Measurements from ENCODE around the gene NCOA3. TPM values are rescaled to one million over a fixed set of nuclear protein-coding genes. Genes with fewer than 3 reads are reported as not detected.

Gene NCOA3
- total RNA-seq, 1 donor from 2014 or later, result 23.8 TPM

- Histone ChIP-seq H3K9me3 (replicated peaks) (no peaks in the 10 kb centered on the region), H3K27me3 (ENCODE audit: low read depth) (no peaks in the 10 kb centered on the region), H3K4me1 (peaks cover 66% of the 10 kb centered on the region), H3K36me3 (no peaks in the 10 kb centered on the region), H3K27ac (replicated peaks) (no peak overlapping the region), H3K4me3 (no peak overlapping the region)
- intact Hi-C loops (cut with micrococcal nuclease), result no loop called here
- no peak for TF ChIP-seq CTCF (IDR thresholded peaks at IDR 0.05; ENCODE audit: borderline replicate concordance)
- DNase-seq, result no peak
These were observed 107.3 kb downstream of the NCOA3 start for GRCh38 chr20:47609001-47609400.

DNA sequence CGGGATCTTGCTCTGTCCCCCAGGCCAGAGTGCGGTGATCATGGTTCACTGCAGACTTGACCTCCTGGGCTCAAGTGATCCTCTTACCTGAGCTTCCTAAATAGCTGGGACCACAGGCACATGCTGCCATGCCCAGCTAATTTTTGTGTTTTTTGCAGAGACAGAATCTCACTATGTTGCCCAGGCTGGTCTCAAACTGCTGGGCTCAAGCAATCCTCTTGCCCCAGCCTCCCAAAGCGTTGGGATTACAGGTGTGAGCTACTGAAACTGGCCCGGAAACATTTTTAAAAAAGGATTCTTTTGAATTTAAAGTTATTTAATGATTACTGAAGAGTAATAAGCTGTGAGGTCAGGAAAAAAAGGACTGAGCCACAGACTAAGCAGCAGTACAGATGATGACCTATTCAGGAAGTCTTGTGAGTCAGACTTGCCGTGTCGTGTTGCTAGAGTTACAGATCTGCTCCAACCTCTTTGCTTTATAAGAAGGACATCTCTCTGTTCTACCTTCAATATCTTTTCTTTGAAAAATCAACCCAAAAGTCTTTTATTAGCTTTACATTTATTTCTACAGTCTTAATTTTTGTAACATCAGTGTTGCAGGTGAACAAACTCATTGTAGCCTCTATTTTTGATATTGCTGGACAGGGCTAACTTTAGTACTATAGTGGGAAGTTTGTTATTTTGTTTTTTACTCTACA is 108.7 kb downstream of the NCOA3 start:
- no peak overlapping the region for H3K4me3 ChIP-seq
- H3K9me3 ChIP-seq (replicated peaks), result no peaks in the 10 kb centered on the region
- H3K27me3 ChIP-seq (ENCODE audit: low read depth), result no peaks in the 10 kb centered on the region
- TF ChIP-seq CTCF (IDR thresholded peaks at IDR 0.05; ENCODE audit: borderline replicate concordance), result no peak
- H3K36me3 ChIP-seq, result no peaks in the 10 kb centered on the region
- H3K27ac ChIP-seq (replicated peaks), result peak overlapping the region; percentile 24
- intact Hi-C loops (cut with micrococcal nuclease), result loop anchor here (10.0 kb wide), 1 partner anchor 106 kb away; the partner anchor contains the start of gene NCOA3
- no peak for DNase-seq
- peaks cover 80% of the 10 kb centered on the region for H3K4me1 ChIP-seq

- DNase-seq, result no peak
- intact Hi-C loops (cut with micrococcal nuclease), result loop anchor here (10.0 kb wide), 1 partner anchor 106 kb away; the partner anchor contains the start of gene NCOA3
- Histone ChIP-seq H3K9me3 (replicated peaks) (no peaks in the 10 kb centered on the region), H3K27ac (replicated peaks) (peak overlapping the region; percentile 24), H3K27me3 (ENCODE audit: low read depth) (no peaks in the 10 kb centered on the region), H3K36me3 (no peaks in the 10 kb centered on the region), H3K4me1 (peaks cover 81% of the 10 kb centered on the region), H3K4me3 (no peak overlapping the region)
- TF ChIP-seq CTCF (IDR thresholded peaks at IDR 0.05; ENCODE audit: borderline replicate concordance), result no peak
These were observed 109.2 kb downstream of the NCOA3 start for GRCh38 chr20:47610945-47611250.

DNA sequence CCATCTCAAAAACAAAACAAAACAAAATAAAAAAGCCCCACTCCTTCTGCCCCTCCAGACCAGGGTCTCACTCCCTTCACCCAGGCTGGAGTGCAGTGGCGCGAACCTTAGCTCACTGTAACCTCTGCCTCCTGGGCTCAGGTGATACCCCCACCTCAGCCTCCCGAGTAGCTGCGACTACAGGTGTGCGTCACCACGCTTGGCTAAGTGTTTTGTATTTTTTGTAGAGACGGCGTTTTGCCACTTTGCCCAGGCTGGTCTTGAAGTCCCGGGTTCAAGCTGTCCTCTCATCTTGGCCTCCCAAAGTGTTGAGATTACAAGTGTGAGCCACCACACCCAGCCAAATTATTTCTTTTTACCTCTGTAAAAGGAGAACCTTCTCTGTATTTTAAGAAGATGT is 110.1 kb downstream of the NCOA3 start:
- Histone ChIP-seq H3K4me1 (peaks cover 76% of the 10 kb centered on the region), H3K36me3 (no peaks in the 10 kb centered on the region), H3K27me3 (ENCODE audit: low read depth) (no peaks in the 10 kb centered on the region), H3K27ac (replicated peaks) (no peak overlapping the region), H3K4me3 (no peak overlapping the region), H3K9me3 (replicated peaks) (no peaks in the 10 kb centered on the region)
- intact Hi-C loops (cut with micrococcal nuclease), result loop anchor here (10.0 kb wide), 1 partner anchor 107 kb away; the partner anchor contains the start of gene NCOA3
- no peak for TF ChIP-seq CTCF (IDR thresholded peaks at IDR 0.05; ENCODE audit: borderline replicate concordance)
- DNase-seq, result no peak

DNA sequence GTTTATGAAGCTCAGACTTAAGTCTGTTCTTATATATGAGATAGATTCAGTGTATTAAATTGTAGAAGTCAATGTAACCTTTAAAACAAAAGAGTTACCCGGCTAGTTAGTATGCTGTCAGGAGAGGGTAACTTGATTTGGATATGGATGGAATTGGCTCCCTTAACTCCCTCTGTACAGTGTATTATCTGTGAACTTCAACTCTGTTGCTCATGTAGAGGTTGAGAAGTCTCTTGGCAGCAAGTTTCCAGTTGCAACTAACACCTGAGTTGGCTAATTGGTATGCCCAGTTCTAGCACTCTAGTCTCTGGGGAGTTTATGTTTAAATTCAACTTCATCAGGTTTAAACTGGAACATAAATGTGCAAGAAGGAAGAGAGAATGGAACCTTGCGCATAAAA is 111.0 kb downstream of the NCOA3 start:
- intact Hi-C loops (cut with micrococcal nuclease), result loop anchor here (10.0 kb wide), 1 partner anchor 108 kb away; the partner anchor contains the start of gene NCOA3
- Histone ChIP-seq H3K9me3 (replicated peaks) (no peaks in the 10 kb centered on the region), H3K36me3 (no peaks in the 10 kb centered on the region), H3K4me1 (peaks cover 70% of the 10 kb centered on the region), H3K27me3 (ENCODE audit: low read depth) (no peaks in the 10 kb centered on the region), H3K27ac (replicated peaks) (peak overlapping the region; percentile 31), H3K4me3 (no peak overlapping the region)
- DNase-seq, result no peak
- no peak for TF ChIP-seq CTCF (IDR thresholded peaks at IDR 0.05; ENCODE audit: borderline replicate concordance)

Data from left ventricle myocardium inferior (tissue), 1 donor.